GM21526 (cell line): ENCODE data around the gene EXD3.
"Not testable (repeated sequence)": the region's sequence is repeated elsewhere in the genome, so short reads cannot be mapped to it uniquely, and the experiment has no call there.

Experiments
- ATAC-seq: cut with Tn5 transposase; IDR thresholded peaks from one replicate; pipeline ENCODE4 v1.9.1; 2021; ENCODE audit warnings: moderate library complexity; ENCODE audit not compliant: unreplicated experiment, low FRiP score

Gene EXD3

GRCh38 chr9:137264067-137264466, 158.9 kb downstream of the EXD3 start:
- no peak for ATAC-seq

- no peak for ATAC-seq
Observed at GRCh38 chr9:137263506-137263905, 159.5 kb downstream of the EXD3 start.

- ATAC-seq = no peak
Observed at GRCh38 chr9:137262909-137263285, 160.1 kb downstream of the EXD3 start.

- ATAC-seq = not testable (repeated sequence)
Observed at GRCh38 chr9:137262173-137262908, 160.6 kb downstream of the EXD3 start.
